HG02678 (cell line): Measurements from ENCODE around the gene KLF16.

ENCODE experiments used
- ATAC-seq: cut with Tn5 transposase; IDR thresholded peaks from one replicate; pipeline ENCODE4 v1.9.1; 2021; ENCODE audit warnings: mild to moderate bottlenecking, moderate library complexity; ENCODE audit not compliant: unreplicated experiment

The KLF16 gene

GRCh38 chr19:1826557-1827521 is 36.5 kb downstream of the KLF16 start:
- no peak for ATAC-seq

- no peak for ATAC-seq
These were observed 37.3 kb downstream of the KLF16 start for GRCh38 chr19:1825909-1826556.

GRCh38 chr19:1824252-1824622 is 39.1 kb downstream of the KLF16 start:
- no peak for ATAC-seq

GRCh38 chr19:1823539-1824251 is 39.7 kb downstream of the KLF16 start:
- ATAC-seq: no peak

- ATAC-seq: no peak
These were observed 40.4 kb downstream of the KLF16 start for GRCh38 chr19:1823020-1823419.

GRCh38 chr19:1822210-1822609 is 41.2 kb downstream of the KLF16 start:
- no peak for ATAC-seq

- ATAC-seq: no peak
These were observed 43.8 kb downstream of the KLF16 start for GRCh38 chr19:1819341-1820255.

GRCh38 chr19:1818549-1819195 is 44.7 kb downstream of the KLF16 start:
- ATAC-seq: no peak

GRCh38 chr19:1817553-1818179 is 45.7 kb downstream of the KLF16 start:
- no peak for ATAC-seq

- no peak for ATAC-seq
These were observed 46.7 kb downstream of the KLF16 start for GRCh38 chr19:1816530-1817298.

- no peak for ATAC-seq
These were observed 47.5 kb downstream of the KLF16 start for GRCh38 chr19:1815605-1816529.

- ATAC-seq: no peak
These were observed 48.4 kb downstream of the KLF16 start for GRCh38 chr19:1814833-1815604.

GRCh38 chr19:1814391-1814790 is 49.0 kb downstream of the KLF16 start:
- no peak for ATAC-seq

GRCh38 chr19:1813192-1814182 is 49.9 kb downstream of the KLF16 start:
- no peak for ATAC-seq

- ATAC-seq: peak; percentile 80
These were observed 50.8 kb downstream of the KLF16 start for GRCh38 chr19:1812426-1813191.
